Renal cortex interstitium (tissue), 11 donors: ENCODE measurements around the gene FURIN. TPM values are rescaled to one million over a fixed set of nuclear protein-coding genes. Genes with fewer than 3 reads are reported as not detected.
"Not testable (repeated sequence)": the region's sequence is repeated elsewhere in the genome, so short reads cannot be mapped to it uniquely, and the experiment has no call there.

Source experiments
- DNase-seq, 11 donors: peaks; one replicate each; pipeline ENCODE4 v3.0.0-alpha.2; 2013; ENCODE audit warnings: low read depth in 9 of 11, low spot score in 4 of 11; ENCODE audit errors: extremely low read depth in 1 of 11
- polyA plus RNA-seq, 3 donors: library from polyadenylated mRNA; unstranded; fragments of 120-200 nt; gene quantifications; one replicate each; pipeline ENCODE4 v1.2.1, GENCODE V29; 2013; ENCODE audit not compliant: insufficient read length in 3 of 3

Gene FURIN
- polyA plus RNA-seq, 3 donors: 35.5 to 51.2 (median 51.0) TPM

DNA sequence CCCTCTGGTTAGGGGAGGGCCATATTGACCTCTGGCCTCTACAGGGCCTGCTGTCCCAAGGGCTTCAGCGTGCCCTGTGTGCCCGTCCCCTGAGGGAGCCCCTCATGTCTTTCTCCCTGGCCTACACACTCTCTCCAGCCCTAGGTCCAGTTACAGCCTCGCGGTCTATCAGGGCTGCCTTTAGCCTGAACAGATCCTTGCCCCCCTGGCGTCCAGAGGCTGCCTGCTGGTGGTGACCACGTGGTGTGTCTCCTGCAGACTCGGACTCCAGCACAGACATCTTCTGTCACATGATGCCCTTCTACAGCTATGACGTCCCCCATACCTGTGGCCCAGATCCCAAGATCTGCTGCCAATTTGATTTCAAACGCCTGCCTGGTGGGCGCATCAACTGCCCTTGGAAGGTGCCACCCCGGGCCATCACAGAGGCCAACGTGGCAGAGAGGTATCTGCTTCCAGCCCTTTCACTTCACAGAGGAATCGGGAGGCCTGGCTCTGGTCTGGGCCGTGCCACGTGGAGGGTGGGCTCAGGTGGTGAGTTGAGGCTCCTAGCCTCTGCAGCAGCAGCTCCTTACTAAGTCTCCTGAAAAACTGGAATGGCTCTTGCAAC lies 38.8 kb downstream of the FURIN start:
- DNase-seq: no peak

DNA sequence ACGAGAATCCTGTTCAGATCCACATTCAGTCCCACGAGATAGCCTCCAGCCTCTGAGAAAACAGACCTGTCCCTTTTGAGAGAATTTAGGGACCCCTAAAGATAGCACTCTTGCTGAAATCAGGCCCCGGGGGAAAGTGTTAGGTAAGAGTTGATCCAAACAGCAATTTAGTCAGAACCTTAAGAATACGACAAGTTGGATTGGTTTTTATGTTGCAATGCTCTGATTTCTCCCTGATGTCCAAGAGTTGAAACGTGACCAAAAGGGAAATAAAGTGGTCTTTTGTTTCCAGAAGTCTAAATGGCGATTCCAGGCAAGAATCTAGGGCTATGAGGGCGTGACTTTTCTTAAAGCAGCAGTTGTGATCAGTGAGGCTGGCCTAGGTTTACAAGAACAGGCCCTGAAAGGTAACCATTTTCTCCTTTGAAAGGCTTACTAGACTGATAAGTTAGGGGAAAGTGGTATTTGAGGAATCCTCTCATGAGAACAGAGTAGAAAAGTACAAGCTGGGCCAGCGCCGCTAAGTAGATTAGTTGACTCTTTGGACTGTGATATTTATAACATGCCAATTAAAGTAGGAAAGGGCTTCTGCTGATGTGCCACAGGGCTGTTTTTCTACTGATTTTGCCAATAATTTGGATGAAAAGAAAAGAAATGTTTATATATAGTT lies 39.6 kb downstream of the FURIN start:
- no peak for DNase-seq

DNA sequence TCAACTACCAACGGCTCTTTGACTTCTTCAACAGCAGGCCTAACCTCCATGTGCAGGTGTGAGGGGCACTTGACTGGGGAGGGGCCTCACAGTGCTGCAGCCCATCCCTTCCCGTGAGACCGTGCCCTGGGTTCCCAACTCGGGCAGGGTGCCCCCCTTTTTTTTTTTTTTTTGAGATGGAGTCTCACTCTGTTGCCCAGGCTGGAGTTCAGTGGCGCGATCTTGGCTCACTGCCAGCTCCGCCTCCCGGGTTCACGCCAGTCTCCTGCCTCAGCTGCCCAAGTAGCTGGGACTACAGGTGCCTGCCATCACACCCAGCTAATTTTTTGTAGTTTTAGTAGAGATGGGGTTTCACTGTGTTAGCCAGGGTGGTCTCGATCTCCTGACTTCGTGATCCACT lies 41.1 kb downstream of the FURIN start:
- DNase-seq: not testable (repeated sequence)

DNA sequence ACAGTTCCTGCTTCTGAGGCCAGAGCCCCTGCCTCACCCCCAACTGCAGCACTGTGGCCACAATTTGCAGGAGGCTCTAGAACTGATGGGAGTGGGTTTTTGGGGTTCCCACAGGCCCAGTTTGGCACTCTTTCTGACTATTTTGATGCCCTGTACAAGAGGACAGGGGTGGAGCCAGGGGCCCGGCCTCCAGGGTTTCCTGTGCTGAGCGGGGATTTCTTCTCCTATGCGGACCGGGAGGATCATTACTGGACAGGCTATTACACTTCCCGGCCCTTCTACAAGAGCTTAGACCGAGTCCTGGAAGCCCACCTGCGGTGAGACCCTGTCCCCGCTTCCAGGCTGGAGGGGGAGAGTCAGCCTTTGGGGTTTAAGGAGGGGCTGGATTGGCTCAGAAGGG lies 41.6 kb downstream of the FURIN start:
- no peak for DNase-seq

DNA sequence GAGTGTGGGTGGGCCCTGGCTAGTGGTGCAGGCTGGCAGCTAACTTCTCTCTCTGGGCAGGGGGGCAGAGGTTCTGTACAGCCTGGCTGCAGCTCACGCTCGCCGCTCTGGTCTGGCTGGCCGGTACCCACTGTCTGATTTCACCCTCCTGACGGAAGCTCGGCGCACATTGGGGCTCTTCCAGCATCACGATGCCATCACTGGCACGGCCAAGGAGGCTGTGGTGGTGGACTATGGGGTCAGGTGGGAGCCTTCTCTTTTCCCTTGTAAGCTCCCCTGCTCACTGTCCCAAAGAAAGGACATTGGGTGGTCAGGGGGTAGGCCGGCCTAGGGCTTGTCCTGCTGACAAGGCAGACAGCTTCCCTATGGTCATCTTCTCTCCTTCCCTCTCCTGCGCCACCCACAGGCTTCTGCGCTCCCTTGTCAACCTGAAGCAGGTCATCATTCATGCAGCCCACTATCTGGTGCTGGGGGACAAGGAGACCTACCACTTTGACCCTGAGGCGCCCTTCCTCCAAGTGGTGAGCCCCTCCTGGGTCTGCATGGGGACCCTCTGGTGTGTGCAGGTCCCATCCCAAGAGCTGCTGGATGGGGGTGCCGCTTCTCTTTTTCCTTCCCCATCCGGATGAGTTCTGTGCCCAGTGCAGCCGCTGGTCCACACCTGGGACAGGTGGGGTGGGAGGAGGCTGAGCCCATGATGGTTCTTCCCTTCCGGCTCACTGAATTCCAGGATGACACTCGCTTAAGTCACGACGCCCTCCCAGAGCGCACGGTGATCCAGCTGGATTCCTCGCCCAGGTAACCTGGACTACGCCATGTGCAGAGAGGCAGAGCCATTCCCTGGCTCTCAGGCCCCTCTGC lies 42.3 kb downstream of the FURIN start:
- DNase-seq: no peak

DNA sequence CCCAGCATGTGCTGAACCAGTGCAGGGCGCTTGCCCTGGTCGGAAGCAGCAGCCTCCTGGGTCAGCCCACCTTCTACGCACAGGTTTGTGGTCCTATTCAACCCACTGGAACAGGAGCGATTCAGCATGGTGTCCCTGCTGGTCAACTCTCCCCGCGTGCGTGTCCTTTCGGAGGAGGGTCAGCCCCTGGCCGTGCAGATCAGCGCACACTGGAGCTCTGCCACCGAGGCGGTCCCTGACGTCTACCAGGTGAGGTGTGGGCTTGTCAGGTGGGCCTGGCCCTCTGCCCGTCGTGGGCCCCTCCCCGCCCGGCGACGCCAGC lies 42.9 kb downstream of the FURIN start:
- no peak for DNase-seq

DNA sequence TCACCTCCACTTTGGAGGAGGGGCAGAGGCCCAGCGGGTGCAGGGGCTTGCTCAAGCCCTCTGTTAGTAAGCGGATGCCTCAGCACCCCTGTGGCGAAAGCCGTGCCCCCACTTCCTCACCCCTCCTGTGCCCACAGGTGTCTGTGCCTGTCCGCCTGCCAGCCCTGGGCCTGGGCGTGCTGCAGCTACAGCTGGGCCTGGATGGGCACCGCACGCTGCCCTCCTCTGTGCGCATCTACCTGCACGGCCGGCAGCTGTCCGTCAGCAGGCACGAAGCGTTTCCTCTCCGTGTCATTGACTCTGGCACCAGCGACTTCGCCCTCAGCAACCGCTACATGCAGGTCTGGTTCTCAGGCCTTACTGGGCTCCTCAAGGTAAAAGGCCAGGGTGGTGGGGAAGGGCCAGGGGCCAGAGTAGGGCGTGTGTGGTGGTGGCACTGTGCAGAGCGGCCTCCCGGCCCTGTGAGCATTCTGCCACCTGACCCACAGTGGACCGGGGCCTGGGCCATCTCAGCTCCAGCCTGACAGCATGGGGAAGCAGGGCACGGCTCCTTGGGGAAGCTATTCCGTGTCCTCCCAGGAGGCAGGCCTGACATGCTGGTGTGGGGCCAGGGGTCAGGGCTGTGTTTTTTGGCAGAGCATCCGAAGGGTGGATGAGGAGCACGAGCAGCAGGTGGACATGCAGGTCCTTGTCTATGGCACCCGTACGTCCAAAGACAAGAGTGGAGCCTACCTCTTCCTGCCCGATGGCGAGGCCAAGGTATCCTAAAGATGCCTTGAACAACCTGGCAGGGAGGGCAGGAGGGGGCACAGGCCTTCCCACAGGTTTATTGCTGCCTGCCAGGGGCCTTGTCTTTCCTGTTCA lies 43.8 kb downstream of the FURIN start:
- DNase-seq: no peak

DNA sequence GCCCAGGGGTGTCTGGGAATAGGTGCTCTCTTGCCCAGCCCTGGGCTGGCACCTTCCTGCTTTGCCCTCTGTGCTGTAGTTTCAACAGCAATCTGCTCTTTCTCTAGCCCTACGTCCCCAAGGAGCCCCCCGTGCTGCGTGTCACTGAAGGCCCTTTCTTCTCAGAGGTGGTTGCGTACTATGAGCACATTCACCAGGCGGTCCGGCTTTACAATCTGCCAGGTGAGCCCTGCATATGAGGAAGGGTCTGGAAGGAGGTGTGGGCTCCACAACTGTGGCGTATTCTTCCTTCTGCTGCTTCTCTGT lies 44.3 kb downstream of the FURIN start:
- no peak for DNase-seq

DNA sequence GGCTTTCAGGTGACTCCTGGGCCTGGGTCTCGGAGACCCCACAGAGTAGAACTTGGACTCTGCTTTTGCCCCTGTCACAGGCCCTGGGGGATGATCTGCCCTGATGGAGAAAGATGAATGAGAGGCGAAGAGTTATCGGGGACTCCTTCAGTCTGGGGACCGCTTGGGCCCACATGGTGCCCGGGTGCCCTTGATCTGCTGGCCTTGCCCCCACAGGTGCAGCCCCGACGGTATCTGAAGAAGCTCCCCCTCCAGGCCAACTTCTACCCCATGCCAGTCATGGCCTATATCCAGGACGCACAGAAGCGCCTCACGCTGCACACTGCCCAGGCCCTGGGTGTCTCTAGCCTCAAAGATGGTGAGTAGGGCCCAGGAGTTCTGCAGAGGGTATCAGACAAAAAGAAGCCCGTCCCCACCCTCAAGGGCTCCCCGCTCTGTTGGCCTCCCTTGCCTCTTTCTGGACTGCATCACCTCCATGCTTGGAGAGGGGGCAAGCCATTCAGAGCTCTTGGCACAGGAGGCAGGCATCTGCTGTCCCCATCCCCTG lies 45.1 kb downstream of the FURIN start:
- DNase-seq: no peak

DNA sequence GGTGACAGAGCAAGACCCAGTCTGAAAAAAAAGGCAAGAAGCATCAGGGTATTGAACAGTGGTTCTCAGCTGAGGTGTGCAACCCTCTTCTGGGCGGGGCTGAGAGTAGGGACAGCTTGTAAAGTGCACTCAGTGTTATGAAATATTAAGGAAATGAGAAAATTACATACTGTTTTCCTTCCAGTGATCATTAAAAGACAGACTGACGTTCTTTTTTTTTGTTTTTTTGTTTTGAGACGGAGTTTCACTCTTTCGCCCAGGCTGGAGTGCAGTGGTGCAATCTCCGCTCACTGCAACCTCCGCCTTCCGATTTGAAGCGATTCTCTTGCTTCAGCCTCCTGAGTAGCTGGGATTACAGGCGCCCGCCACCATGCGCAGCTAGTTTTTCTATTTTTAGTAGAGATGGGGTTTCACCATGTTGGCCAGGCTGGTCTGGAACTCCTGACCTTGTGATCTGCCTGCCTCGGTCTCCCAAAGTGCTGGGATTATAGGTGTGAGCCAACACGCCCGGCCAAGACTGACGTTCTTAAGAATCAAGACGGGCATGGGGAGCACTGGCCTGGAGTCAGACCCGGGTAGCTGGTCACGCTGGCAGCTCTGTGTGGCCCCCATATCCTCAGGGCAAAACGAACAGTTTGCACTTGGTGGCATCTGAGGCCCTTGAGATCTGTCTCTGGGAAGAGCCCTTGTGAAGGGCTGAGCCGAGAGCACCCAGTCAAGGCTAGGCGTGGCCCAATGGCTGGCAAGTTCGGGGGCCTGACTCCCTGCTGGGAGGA lies 46.1 kb downstream of the FURIN start:
- DNase-seq: no peak

DNA sequence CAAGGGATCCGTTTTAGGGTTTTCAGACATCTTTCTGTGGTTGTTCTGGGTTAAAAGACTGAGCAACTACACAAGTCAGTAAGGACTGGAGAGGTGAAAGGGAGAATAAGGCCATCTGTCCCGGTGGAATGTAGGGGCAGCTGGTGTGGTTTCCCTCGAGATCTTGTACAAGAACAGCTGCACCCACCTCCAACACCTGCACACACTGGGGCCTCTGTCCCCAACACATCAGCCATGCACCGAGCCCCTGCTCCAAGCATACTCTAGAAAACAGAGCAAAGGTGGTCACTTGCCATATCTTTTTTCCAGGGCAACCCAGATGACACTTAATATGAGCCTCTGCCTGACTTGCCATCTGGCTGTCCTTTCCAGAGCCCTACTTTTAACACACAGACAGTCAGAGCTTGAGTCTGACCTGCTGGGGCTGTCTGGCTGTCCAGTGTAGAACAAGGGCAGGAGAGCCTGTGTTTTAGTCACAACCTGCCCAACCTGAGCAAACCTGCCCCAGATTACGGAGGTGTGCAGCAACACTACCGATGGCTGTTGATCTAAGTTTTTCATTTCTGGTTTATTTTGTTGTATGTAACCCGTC lies 46.9 kb downstream of the FURIN start:
- DNase-seq: no peak

DNA sequence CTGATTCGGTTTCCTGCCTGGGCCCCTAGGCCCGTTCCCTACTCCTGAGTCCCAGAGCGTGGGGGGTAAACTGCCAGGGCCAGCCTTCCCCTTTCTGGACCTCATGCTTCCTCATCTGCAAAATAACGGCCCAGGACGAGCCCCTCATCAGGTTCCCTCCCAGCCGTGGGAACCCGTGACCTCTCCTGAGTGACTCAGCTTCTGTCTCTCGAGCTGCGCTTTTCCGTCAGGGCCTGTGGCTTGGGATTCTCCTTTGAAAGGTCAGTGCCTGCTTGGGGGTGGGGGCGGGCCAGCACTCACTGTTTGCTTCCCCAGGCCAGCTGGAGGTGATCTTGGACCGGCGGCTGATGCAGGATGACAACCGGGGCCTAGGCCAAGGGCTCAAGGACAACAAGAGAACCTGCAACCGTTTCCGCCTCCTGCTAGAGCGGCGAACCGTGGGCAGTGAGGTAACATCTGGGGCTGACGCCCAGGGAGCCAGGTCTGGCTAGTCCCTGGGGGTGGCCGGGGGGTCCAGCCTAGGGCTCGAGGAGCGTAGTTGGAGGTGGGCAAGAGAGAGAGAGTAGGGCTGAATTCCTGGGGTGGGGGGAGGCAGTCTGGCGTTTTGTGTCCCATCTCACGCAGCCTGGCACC lies 47.5 kb downstream of the FURIN start:
- no peak for DNase-seq

DNA sequence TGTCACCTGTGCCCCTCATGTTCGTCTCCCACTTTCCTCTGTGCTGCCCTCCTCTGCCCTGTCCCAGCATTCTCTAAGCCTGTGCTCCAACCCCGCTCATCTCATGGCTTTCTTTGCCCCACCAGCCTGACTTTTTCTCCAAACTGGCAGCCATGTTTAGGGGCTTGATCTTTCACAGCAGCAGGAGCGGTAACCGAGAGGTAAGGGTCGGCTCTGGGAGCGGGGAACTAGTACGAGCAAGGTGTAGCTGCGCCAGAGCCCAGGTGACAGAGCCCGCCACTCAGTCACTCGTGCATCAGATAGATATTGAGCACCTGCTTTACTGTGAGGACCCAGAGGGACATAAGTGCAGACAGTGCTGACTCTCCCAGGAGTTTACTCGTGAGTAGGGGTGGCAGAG lies 48.1 kb downstream of the FURIN start:
- no peak for DNase-seq

DNA sequence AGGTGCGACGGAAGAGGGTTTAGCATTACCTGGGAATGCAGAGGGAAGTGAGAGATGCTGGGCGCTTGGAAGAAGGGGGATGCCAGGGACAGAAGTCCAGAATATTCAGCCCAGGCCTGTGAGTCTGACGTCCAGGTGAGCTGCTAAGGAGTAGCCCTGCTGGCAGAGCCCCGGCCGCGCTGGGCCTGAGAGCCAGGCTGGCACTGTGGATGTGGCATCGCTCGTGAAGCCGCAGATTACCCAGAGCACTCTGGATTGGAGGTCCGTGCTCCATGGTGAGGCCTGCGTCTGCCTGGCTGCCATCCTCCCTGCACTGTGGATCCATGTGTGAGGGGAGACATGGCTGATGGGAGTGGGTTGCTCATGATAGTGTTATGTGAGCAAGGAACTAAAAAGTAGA lies 49.2 kb downstream of the FURIN start:
- DNase-seq: no peak

DNA sequence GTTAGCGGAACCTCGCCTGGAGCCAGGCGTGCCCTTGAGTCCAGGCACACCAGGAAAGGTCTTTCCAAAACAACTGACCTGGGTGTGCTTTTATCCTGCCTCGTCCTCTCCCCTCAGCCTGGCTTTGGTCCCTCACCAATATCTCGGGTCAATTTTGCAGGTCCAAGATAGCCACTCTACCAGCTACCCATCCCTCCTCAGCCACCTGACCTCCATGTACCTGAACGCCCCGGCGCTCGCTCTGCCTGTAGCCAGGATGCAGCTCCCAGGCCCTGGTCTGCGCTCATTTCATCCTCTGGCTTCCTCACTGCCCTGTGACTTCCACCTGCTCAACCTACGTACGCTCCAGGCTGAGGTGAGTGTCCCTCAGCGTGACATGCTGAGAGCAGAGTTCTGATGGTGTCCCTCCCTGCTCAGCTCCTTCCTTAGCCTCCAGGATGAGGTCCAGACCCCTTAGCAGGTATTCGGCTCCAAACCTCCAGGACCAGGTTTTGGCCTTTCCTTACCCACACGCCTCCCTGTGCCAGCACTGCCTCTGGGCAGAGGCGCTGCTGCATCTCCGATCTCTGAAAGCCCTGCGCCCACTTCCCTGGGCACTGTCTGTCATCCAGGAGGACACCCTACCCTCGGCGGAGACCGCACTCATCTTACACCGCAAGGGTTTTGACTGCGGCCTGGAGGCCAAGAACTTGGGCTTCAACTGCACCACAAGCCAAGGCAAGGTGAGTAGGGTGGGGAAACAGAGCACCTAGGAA lies 49.8 kb downstream of the FURIN start:
- DNase-seq: no peak

DNA sequence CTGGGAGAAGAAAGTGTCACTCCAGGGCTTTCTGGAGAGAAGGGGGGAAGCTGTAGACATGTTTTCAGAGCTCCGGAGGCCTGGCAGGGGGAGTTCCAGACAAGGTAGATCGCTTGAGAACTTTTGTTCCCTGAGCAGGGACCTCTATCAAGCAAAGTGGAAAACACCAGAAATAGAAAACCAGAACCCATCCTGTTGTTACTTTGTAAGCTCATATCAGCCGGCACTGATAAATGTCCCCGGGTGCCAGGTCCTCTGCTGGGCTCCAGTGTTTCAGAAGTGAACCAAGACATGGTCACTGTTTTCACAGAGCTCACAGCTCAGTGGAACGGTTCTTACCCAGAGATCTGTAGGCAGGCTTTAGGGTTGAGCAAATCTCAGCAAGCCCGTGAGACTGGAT lies 50.4 kb downstream of the FURIN start:
- no peak for DNase-seq

DNA sequence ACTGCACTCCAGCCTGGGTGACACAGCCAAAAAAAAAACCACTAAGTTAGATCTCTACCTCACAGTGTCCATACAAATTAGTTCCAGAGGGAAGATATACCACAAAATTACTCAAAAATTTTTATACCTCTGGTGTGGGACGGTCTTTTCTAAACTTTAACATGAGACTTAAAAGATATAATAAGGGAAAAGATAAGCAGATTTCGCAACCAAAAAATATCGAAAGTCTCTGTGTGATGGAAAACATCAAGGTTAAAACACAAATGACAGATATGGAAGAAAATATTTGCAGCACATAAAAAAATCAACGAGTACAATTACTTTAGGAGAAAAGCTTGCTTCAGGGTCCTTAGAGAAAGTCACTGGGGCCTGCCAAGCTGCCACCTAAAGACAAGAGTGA lies 53.5 kb downstream of the FURIN start:
- no peak for DNase-seq
